Heart right ventricle (tissue), 16 donors: ENCODE measurements around the gene GPX5. TPM values are rescaled to one million over a fixed set of nuclear protein-coding genes. Genes with fewer than 3 reads are reported as not detected.
"Not testable (repeated sequence)": the region's sequence is repeated elsewhere in the genome, so short reads cannot be mapped to it uniquely, and the experiment has no call there.

Experiments used
- ATAC-seq, 8 donors: fragments of 200-7000 bp; cut with Tn5 transposase; one replicate each; pipeline ENCODE4 v1.9.1; 2020; ENCODE audit warnings: mild to moderate bottlenecking in 8 of 8, moderate library complexity in 8 of 8, moderate number of reproducible peaks in 1 of 8
- DNase-seq, 2 donors: peaks; one replicate each; pipeline ENCODE4 v3.0.0-alpha.2; 2020
- H3K27ac ChIP-seq, 10 donors: fragments of 200-600 bp; sonication (generic) in 2 of 10; one replicate each; pipeline versions ENCODE4 v1.5.0 to v1.8.0; 2020 to 2022; ENCODE audit warnings: mild to moderate bottlenecking in 3 of 10
- H3K27me3 ChIP-seq, 7 donors: fragments of 200-600 bp; one replicate each; pipeline ENCODE4 v1.8.0; 2021 to 2022; ENCODE audit warnings: mild to moderate bottlenecking in 2 of 7
- H3K36me3 ChIP-seq, 9 donors: fragments of 200-600 bp; sonication (generic) in 1 of 9; one replicate each; pipeline versions ENCODE4 v1.5.0 to v1.8.0; 2020 to 2022; ENCODE audit warnings: mild to moderate bottlenecking in 2 of 9
- H3K4me1 ChIP-seq, 9 donors: fragments of 200-600 bp; sonication (generic) in 1 of 9; one replicate each; pipeline versions ENCODE4 v1.5.0 to v1.8.0; 2020 to 2022; ENCODE audit warnings: mild to moderate bottlenecking in 4 of 9
- H3K4me3 ChIP-seq, 10 donors: fragments of 200-600 bp; sonication (generic) in 2 of 10; one replicate each; pipeline versions ENCODE4 v1.5.0 to v1.8.0; 2020 to 2022; ENCODE audit warnings: mild to moderate bottlenecking in 7 of 10, moderate library complexity in 2 of 10
- H3K9me3 ChIP-seq, 11 donors: fragments of 200-600 bp in 10 of 11; sonication (generic) in 2 of 11; one replicate each; pipeline versions ENCODE4 v1.5.0 to v1.8.0; 2013 to 2022; ENCODE audit warnings: mild to moderate bottlenecking in 2 of 11, control low read depth in 1 of 11, moderate library complexity in 1 of 11
- WGBS, 2 donors: extraction: QIAGEN DNeasy Blood & Tissue Kit; methylation state at CpG; one replicate each; pipeline ENCODE4 v1.1.7; 2013; ENCODE audit warnings: inconsistent platforms in 1 of 2; 5-methylcytosine and 5-hydroxymethylcytosine counted together
- intact Hi-C, 10 donors: fragments of 100-400 bp; cut with DNase I; formaldehyde crosslinking; loops; one replicate each; pipeline versions ENCODE4 v1.11.1 to v1.14.2; 2022
- polyA plus RNA-seq, 2 donors: library from polyadenylated mRNA; stranded (reverse); fragments of 200-250 nt; gene quantifications; one replicate each; pipeline ENCODE4 v1.2.3, GENCODE V29; 2013
- total RNA-seq, 10 donors: library from RNA; stranded (reverse); fragmentation: NEBNext Ultra II Directional in 3 of 10; extraction: Animal tissue kit (Norgen Biotek cat#: 25700) in 3 of 10; gene quantifications; one replicate each; pipeline versions ENCODE4 v1.2.1 to v1.2.4, GENCODE V29; 2021 to 2023
- TF ChIP-seq, protein P1 (sequence below), 9 donors: fragments of 200-600 bp; sonication (generic) in 2 of 9; IDR thresholded peaks; one replicate each; pipeline versions ENCODE4 v1.5.0 to v1.8.0; 2021 to 2022; ENCODE audit warnings: antibody characterized with exemption in 9 of 9, mild to moderate bottlenecking in 5 of 9, moderate library complexity in 1 of 9
- donor health status: Arrhythmogenic right ventricular cardiomyopathy.
- donor health status: ischemic (EF 13 %, LVEDD 7.1; RV severe dilation, severe dysfunction).
- donor health status: healthy with polysubstance abuse.
- donor health status: DM: no; HTN: yes; CAD: no.
- donor health status: DM: no; HTN: no; CAD: no.
- donor health status: ischemic (EF 25% LVEDD 6.9; RV normal size, moderate dysfunction).
- donor health status: ischemic (EF 25% LVEDD 5.7; RV mildly dilated, moderate dysfunction).
- donor health status: healthy.
- donor health status: DM: yes; HTN: yes; CAD: no.
- donor health status: Ischemic cardiomyopathy.
- donor health status: ischemic (EF 35%, LVEDD 5.7; RV mildly dilated, moderate dysfunction).
- donor health status: nonischemic (EF 11% LVEDD 7.7; RV severe dilation, severe dysfunction).
- donor health status: DM: yes; HTN: yes; CAD: no.
- donor health status: PGD.
- donor health status: ischemic (EF 29% LVEDD 5.4; RV normal size, mild dysfunction).
- donor health status: nonischemic (EF 23%, LVEDD 6.1; RV moderate dilation, normal function).

Gene GPX5
- total and polyA plus RNA-seq, 12 donors: not detected

DNA sequence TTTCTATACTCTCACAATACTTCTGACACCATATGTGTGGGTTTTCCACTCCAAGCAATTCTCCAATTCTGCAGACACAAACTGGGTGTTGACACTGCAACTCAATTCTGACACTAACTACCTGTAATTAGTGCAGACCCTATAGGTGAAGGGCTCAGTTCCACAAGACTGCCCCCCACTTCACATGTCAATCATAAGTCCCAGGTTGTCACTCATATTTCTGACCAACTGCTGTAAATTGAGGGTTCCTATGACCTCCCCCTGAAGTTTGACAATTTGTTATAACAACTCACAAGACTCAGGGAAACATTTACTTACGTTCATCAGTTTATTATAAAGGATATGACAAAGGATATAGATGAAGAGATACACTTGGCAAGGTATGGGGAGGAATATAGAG, 28.4 kb upstream of the GPX5 start:
- Histone ChIP-seq H3K9me3 (no peaks in the 10 kb centered on the region), H3K27me3 (peaks cover 0 to 64% (median 29%) of the 10 kb centered on the region in 7 donors), H3K4me1 (no peaks in the 10 kb centered on the region), H3K4me3 (no peak overlapping the region), H3K27ac (no peak overlapping the region), H3K36me3 (no peaks in the 10 kb centered on the region)
- ATAC-seq (no peak), DNase-seq (no peak)
- intact Hi-C loops: no loop called here
- TF ChIP-seq, protein P1, sequence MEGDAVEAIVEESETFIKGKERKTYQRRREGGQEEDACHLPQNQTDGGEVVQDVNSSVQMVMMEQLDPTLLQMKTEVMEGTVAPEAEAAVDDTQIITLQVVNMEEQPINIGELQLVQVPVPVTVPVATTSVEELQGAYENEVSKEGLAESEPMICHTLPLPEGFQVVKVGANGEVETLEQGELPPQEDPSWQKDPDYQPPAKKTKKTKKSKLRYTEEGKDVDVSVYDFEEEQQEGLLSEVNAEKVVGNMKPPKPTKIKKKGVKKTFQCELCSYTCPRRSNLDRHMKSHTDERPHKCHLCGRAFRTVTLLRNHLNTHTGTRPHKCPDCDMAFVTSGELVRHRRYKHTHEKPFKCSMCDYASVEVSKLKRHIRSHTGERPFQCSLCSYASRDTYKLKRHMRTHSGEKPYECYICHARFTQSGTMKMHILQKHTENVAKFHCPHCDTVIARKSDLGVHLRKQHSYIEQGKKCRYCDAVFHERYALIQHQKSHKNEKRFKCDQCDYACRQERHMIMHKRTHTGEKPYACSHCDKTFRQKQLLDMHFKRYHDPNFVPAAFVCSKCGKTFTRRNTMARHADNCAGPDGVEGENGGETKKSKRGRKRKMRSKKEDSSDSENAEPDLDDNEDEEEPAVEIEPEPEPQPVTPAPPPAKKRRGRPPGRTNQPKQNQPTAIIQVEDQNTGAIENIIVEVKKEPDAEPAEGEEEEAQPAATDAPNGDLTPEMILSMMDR (IDR thresholded peaks at IDR 0.05): no peak
- WGBS, 2 donors: 62 to 79% methylated on average over 1 of the region's 1 CpG

DNA sequence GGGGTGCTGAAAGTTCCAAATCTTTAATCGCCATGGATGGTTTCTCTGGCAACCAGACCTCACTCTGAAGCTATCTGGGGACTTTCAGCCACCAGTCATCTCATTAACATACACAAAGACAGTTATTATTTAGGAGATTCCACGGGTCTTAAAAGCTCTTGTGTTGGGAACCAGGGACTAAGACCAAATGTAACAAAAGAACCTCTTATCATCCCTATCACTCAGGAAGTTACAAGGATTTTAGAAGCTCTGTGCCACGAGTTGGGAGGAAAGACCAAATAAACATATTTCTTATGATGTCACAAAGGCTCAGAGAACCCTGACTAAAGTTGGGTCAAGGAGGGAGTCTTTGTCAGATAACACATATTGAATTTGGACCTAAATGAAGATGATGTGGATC, 27.8 kb upstream of the GPX5 start:
- H3K27me3 ChIP-seq: peaks cover 0 to 58% (median 24%) of the 10 kb centered on the region in 7 donors
- intact Hi-C loops: no loop called here
- no peaks in the 10 kb centered on the region for H3K9me3 ChIP-seq
- TF ChIP-seq, protein P1 (IDR thresholded peaks at IDR 0.05): no peak
- WGBS, 2 donors: 27 to 40% methylated on average over 3 of the region's 3 CpGs
- no peak for DNase-seq
- no peaks in the 10 kb centered on the region for H3K4me1 ChIP-seq
- no peaks in the 10 kb centered on the region for H3K36me3 ChIP-seq
- ATAC-seq: no peak
- H3K27ac ChIP-seq: no peak overlapping the region
- H3K4me3 ChIP-seq: no peak overlapping the region

DNA sequence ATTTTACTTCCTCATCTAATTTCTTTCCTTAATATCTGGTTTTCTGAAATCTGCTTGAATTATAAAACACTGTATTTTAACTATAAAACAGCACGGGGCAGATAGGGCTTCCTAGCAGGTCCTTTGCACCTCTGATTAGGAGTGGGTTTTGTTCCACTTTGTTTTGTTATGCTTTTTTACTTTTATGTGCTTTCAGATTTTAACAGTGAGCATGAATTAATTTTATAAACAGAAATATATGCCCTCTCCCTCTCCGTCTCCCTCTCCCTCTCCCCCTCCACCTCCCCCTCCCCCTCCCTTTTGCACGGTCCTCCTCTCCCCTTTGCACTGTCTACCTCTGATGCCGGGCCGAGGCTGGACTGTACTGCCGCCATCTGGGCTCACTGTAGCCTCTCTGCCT, 24.4 kb upstream of the GPX5 start:
- ATAC-seq: no peak
- H3K27me3 ChIP-seq: peaks cover 0 to 33% (median 8%) of the 10 kb centered on the region in 7 donors
- WGBS, 2 donors: 82 to 84% methylated on average over 6 of the region's 6 CpGs
- DNase-seq: no peak
- no peak overlapping the region for H3K27ac ChIP-seq
- no peaks in the 10 kb centered on the region for H3K9me3 ChIP-seq
- TF ChIP-seq, protein P1 (IDR thresholded peaks at IDR 0.05): no peak
- no peaks in the 10 kb centered on the region for H3K4me1 ChIP-seq
- no peak overlapping the region for H3K4me3 ChIP-seq
- intact Hi-C loops: no loop called here
- no peaks in the 10 kb centered on the region for H3K36me3 ChIP-seq

DNA sequence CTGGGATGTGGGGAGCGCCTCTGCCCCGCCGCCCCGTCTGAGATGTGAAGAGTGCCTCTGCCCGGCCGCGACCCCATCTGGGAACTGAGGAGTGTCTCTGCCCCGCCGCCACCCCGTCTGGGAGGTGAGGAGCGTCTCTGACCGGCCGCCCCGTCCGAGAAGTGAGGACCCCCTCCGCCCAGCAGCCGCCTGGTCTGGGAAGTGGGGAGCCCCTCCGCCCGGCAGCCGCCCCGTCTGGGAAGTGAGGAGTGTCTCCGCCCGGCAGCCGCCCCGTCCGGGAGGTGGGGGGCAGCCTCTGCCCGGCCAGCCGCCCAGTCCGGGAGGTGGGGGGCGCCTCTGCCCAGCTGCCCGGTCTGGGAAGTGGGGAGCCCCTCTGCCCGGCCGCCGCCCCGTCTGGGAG, 23.5 kb upstream of the GPX5 start:
- H3K36me3 ChIP-seq, intact Hi-C loops, H3K9me3 ChIP-seq, DNase-seq, H3K27ac ChIP-seq, H3K4me1 ChIP-seq, H3K4me3 ChIP-seq, ATAC-seq: not testable (repeated sequence)
- H3K27me3 ChIP-seq: peaks cover 0 to 25% (median 8%) of the 10 kb centered on the region in 7 donors
- WGBS, 2 donors: 92 to 99% methylated on average over 20 to 35 of the region's 35 CpGs

DNA sequence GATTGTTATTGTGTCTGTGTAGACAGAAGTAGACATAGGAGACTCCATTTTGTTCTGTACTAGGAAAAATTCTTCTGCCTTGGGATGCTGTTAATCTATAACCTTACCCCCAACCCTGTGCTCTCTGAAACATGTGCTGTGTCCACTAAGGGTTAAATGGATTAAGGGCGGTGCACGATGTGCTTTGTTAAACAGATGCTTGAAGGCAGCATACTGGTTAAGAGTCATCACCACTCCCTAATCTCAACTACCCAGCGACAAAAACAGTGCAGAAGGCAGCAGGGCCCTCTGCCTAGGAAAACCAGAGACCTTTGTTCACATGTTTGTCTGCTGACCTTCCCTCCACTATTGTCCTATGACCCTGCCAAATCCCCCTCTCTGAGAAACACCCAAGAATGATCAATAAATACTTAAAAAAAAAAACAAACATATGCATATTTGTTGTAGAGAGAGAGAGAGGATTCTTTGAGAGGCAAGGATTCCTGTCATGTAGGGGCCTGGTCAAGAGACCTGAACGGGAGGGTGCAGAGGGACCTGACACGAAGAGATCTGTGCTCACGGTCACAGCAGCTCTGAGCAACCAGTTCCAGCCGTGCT, 22.9 kb upstream of the GPX5 start:
- H3K36me3 ChIP-seq, ATAC-seq, H3K4me3 ChIP-seq, H3K9me3 ChIP-seq, DNase-seq, intact Hi-C loops, H3K27ac ChIP-seq, H3K4me1 ChIP-seq: not testable (repeated sequence)
- H3K27me3 ChIP-seq: peaks cover 0 to 25% (median 8%) of the 10 kb centered on the region in 7 donors
- 66 to 69% methylated on average over 7 of the region's 7 CpGs for WGBS, 2 donors
